SK-N-SH (cell line): ENCODE measurements around the gene ISM1. TPM values are rescaled to one million over a fixed set of nuclear protein-coding genes. Genes with fewer than 3 reads are reported as not detected.

ENCODE experiments used
- CTCF ChIA-PET: fragments of 300-600, 350-600 bp; formaldehyde crosslinking; extraction: SDS; loops from one replicate; lab custom pipeline; 2021; lab: Yijun Ruan, JAX
- POLR2A ChIA-PET: fragments of 350-600 bp; sonication (Branson Sonifier 250); formaldehyde crosslinking; extraction: SDS; loops from one replicate; lab custom pipeline; 2020; ENCODE audit warnings: antibody characterized with exemption, inconsistent platforms; lab: Yijun Ruan, JAX
- DNase-seq: peaks from one replicate; pipeline ENCODE4 v3.0.0; 2012
- H2AFZ ChIP-seq: fragments of 200-600 bp; sonication (generic); 2 replicates; pipeline ENCODE4 v1.8.1; 2016; ENCODE audit warnings: antibody characterized with exemption, mild to moderate bottlenecking, low read depth
- H3F3A ChIP-seq: fragments of 200-600 bp; sonication (generic); replicated peaks from 2 replicates; pipeline ENCODE3; 2016; ENCODE audit warnings: antibody characterized with exemption, mild to moderate bottlenecking; ENCODE audit not compliant: insufficient read depth
- H3K27ac ChIP-seq, 2 experiments: fragments of 200-500 bp in 1 of 2; fragments of 200-600 bp in 1 of 2; sonication (Bioruptor generic) in 1 of 2; sonication (generic), shearing (Covaris generic) in 1 of 2; 2 replicates each; pipeline versions ENCODE4 v1.5.1 to v1.6.1; 2014 to 2016; ENCODE audit warnings: low read depth in 2 of 2, inconsistent platforms in 1 of 2, low read length in 1 of 2, mild to moderate bottlenecking in 1 of 2, mixed read lengths in 1 of 2
- H3K27me3 ChIP-seq: fragments of 200-600 bp; sonication (generic), shearing (Covaris generic); 2 replicates; pipeline ENCODE4 v1.6.1; 2016; ENCODE audit warnings: mixed run types; ENCODE audit not compliant: insufficient read depth
- H3K36me3 ChIP-seq, 2 experiments: fragments of 200-500 bp in 1 of 2; fragments of 200-600 bp in 1 of 2; sonication (Bioruptor generic) in 1 of 2; sonication (generic) in 1 of 2; replicated peaks in 1 of 2; 2 replicates each; pipeline versions ENCODE3 to v1.5.1; 2014 to 2016; ENCODE audit warnings: low read length in 1 of 2, mild to moderate bottlenecking in 1 of 2; ENCODE audit not compliant: insufficient read depth in 2 of 2, control insufficient read depth in 1 of 2
- H3K4me1 ChIP-seq, 2 experiments: fragments of 200-500 bp in 1 of 2; fragments of 200-600 bp in 1 of 2; sonication (Bioruptor generic) in 1 of 2; sonication (generic), shearing (Covaris generic) in 1 of 2; 2 replicates each; pipeline versions ENCODE4 v1.5.1 to v1.6.1; 2014 to 2016; ENCODE audit warnings: low read depth in 1 of 2, low read length in 1 of 2, mixed run types in 1 of 2; ENCODE audit not compliant: insufficient read depth in 2 of 2, control insufficient read depth in 1 of 2
- H3K4me2 ChIP-seq: fragments of 200-600 bp; sonication (generic), shearing (Covaris generic); 2 replicates; pipeline ENCODE4 v1.6.1; 2017; ENCODE audit warnings: mixed run types
- H3K4me3 ChIP-seq, 2 experiments: fragments of 200-500 bp in 1 of 2; fragments of 200-600 bp in 1 of 2; sonication (Bioruptor generic) in 1 of 2; sonication (generic), shearing (Covaris generic) in 1 of 2; 2 replicates each; pipeline versions ENCODE4 v1.5.1 to v1.8.1; 2014 to 2016; ENCODE audit warnings: low read depth in 2 of 2, inconsistent platforms in 1 of 2, low read length in 1 of 2, mild to moderate bottlenecking in 1 of 2, mixed read lengths in 1 of 2, moderate library complexity in 1 of 2
- H3K79me2 ChIP-seq: fragments of 200-600 bp; sonication (generic); 2 replicates; pipeline ENCODE4 v1.8.1; 2017; ENCODE audit warnings: mild to moderate bottlenecking; ENCODE audit not compliant: insufficient read depth
- H3K9ac ChIP-seq: fragments of 200-600 bp; sonication (generic); 2 replicates; pipeline ENCODE4 v1.6.1; 2017; ENCODE audit warnings: mixed run types
- H3K9me2 ChIP-seq: fragments of 200-600 bp; sonication (generic); 2 replicates; pipeline ENCODE4 v1.6.1; 2017; ENCODE audit warnings: mixed run types
- H3K9me3 ChIP-seq: fragments of 200-600 bp; sonication (generic); 2 replicates; pipeline ENCODE4 v1.6.1; 2017; ENCODE audit warnings: mixed run types, mild to moderate bottlenecking, moderate library complexity
- H4K20me1 ChIP-seq: fragments of 200-600 bp; sonication (generic); 2 replicates; pipeline ENCODE4 v1.6.1; 2017; ENCODE audit warnings: mild to moderate bottlenecking, mixed run types; ENCODE audit not compliant: insufficient read depth
- CHD2 ChIP-seq: fragments of 150-350 bp; IDR thresholded peaks from 2 replicates; pipeline ENCODE4 v1.6.1; 2018; ENCODE audit warnings: low read length; ENCODE audit not compliant: partially characterized antibody
- ELF1 ChIP-seq: IDR thresholded peaks from 2 replicates; pipeline ENCODE4 v1.4.0; 2012
- EZH2phosphoT487 ChIP-seq: fragments of 200-600 bp; sonication (generic); IDR thresholded peaks from 2 replicates; pipeline ENCODE4 v1.6.1; 2017; ENCODE audit warnings: low read depth, mixed run types, mild to moderate bottlenecking, antibody characterized with exemption, moderate library complexity, borderline replicate concordance
- FOXM1 ChIP-seq: IDR thresholded peaks from 2 replicates; pipeline ENCODE4 v1.4.0; 2012; ENCODE audit warnings: low read depth, mild to moderate bottlenecking
- JUND ChIP-seq: IDR thresholded peaks from 2 replicates; pipeline ENCODE4 v1.4.0; 2012
- MEF2A ChIP-seq: IDR thresholded peaks from 2 replicates; pipeline ENCODE4 v1.4.0; 2012; ENCODE audit warnings: low read depth, borderline replicate concordance
- NRF1 ChIP-seq: IDR thresholded peaks from 2 replicates; pipeline ENCODE4 v1.6.1; 2012; ENCODE audit warnings: low read depth, mild to moderate bottlenecking, low read length
- RFX5 ChIP-seq: IDR thresholded peaks from 2 replicates; pipeline ENCODE4 v1.6.1; 2012; ENCODE audit warnings: mild to moderate bottlenecking, improper control_type of control experiment, low read length
- RXRA ChIP-seq: IDR thresholded peaks from 2 replicates; pipeline ENCODE4 v1.4.0; 2012; ENCODE audit warnings: low read depth, mild to moderate bottlenecking, borderline replicate concordance
- SMC3 ChIP-seq: IDR thresholded peaks from 2 replicates; pipeline ENCODE4 v1.6.1; 2012; ENCODE audit warnings: low read depth, low read length, improper control_type of control experiment
- WGBS: methylation state at CpG from one replicate; pipeline ENCODE4 v1.1.6; 2017; ENCODE audit warnings: low lambda C conversion rate; 5-methylcytosine and 5-hydroxymethylcytosine counted together
- polyA plus RNA-seq, 3 experiments: library from polyadenylated mRNA; depleted of rRNA; stranded (reverse); fragments of >200 nt; gene quantifications; 2 replicates each; pipeline ENCODE4 v1.2.3, GENCODE V29; 2012
- TF ChIP-seq, protein P1 (sequence below): fragments of 200-600 bp; sonication (generic); IDR thresholded peaks from 2 replicates; pipeline ENCODE4 v1.6.1; 2017; ENCODE audit warnings: antibody characterized with exemption, mild to moderate bottlenecking, moderate library complexity

ISM1 gene
- polyA plus RNA-seq, 1 of the 3 experiments (the other 2 are of a cell fraction), result not detected

DNA sequence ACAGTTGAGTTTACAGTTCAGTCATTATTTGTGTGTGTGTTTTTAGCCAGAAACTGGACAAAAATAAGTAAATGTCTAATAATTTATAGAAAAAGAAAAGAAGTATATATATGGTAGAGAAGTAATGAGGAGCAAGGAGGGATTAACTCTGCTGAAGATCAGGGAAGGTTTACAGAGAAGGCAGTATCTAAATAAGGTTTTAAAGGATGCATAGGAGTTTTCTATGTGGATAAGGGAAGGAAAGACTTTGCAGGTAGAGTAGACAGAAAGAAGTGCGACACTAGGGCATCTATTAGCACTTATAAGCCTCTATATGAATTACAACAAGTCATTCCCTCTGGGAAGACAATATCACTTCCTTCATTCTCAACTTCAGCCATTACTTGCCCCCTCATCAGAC lies 34.3 kb downstream of the ISM1 start (continued):
- TF ChIP-seq JUND, result no peak
- TF ChIP-seq, protein P1, sequence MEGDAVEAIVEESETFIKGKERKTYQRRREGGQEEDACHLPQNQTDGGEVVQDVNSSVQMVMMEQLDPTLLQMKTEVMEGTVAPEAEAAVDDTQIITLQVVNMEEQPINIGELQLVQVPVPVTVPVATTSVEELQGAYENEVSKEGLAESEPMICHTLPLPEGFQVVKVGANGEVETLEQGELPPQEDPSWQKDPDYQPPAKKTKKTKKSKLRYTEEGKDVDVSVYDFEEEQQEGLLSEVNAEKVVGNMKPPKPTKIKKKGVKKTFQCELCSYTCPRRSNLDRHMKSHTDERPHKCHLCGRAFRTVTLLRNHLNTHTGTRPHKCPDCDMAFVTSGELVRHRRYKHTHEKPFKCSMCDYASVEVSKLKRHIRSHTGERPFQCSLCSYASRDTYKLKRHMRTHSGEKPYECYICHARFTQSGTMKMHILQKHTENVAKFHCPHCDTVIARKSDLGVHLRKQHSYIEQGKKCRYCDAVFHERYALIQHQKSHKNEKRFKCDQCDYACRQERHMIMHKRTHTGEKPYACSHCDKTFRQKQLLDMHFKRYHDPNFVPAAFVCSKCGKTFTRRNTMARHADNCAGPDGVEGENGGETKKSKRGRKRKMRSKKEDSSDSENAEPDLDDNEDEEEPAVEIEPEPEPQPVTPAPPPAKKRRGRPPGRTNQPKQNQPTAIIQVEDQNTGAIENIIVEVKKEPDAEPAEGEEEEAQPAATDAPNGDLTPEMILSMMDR, result no peak

DNA sequence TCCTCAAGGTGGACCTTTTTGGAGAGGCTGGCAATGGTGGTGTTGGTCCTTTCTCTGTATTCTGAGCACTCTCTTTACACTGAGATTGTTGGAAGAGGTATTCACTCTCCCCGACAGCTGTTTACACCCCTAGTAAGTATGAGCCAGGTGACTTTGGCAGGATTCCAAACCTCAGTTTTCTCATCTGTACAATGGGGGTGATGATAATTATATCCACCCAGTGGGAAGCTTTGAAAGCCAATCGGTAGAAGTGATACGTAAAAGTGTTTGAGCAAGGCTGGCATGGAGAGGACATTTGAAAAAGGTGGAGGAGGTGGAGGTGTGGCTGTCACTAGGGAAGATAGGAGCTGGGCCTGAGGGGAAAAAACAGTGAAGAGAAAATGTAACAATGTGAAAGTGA lies 35.5 kb downstream of the ISM1 start:
- no peak for DNase-seq
- Histone ChIP-seq H3F3A (no peaks in the 10 kb centered on the region), H3K4me3 (no peak overlapping the region), H3K9me3 (no peaks in the 10 kb centered on the region), H3K27me3 (no peaks in the 10 kb centered on the region), H4K20me1 (no peaks in the 10 kb centered on the region), H3K79me2 (no peaks in the 10 kb centered on the region), H3K36me3 (no peaks in the 10 kb centered on the region), H3K9me2 (no peaks in the 10 kb centered on the region), H2AFZ (no peak overlapping the region), H3K27ac (no peak overlapping the region)
- 46% methylated on average over 3 of the region's 3 CpGs for WGBS
- POLR2A ChIA-PET, result no interaction called here
- CTCF ChIA-PET, result interaction anchor here (0.6 to 1.3 kb wide), 2 partner anchors 46 to 388 kb away, joined by 3 to 4 read pairs; no protein-coding TSS in a partner anchor
- TF ChIP-seq RXRA (no peak), NRF1 (no peak), CHD2 (no peak), EZH2phosphoT487 (no peak), FOXM1 (no peak), MEF2A (no peak), RFX5 (no peak)
- TF ChIP-seq, all 33 proteins: peak for 0
- H3K9ac ChIP-seq, result no peak overlapping the region
- no peaks in the 10 kb centered on the region; a peak in 1 of 4 replicates for H3K4me1 ChIP-seq
- H3K4me2 ChIP-seq, result no peak overlapping the region

DNA sequence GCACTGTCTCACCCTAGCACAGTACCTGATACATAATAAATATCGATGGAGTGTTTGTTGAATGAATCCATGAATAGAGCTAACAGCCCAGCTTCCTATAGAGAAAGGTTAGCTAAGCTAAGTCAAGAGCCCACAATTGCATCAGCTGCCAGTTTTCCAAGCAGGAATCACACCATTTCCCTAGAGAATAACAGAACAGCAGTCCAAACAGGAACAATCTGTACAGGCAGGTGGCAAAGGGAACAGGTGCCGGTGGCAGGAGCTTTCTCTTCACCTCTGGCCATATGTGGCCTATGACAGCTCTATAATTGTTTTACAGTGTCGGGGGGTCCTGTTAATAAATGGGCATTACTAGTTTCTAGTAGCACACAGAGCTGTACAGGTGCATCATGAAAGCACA lies 38.8 kb downstream of the ISM1 start:
- CTCF ChIA-PET, result interaction anchor here (0.8 to 1.5 kb wide), 2 partner anchors 10 to 13 kb away, joined by 3 read pairs; no protein-coding TSS in a partner anchor
- Histone ChIP-seq H3K4me2 (no peak overlapping the region), H3K4me3 (no peak overlapping the region), H3K27me3 (no peaks in the 10 kb centered on the region), H3K9me3 (no peaks in the 10 kb centered on the region), H2AFZ (no peak overlapping the region), H3K9me2 (no peaks in the 10 kb centered on the region), H3K79me2 (no peaks in the 10 kb centered on the region), H3K9ac (no peak overlapping the region), H4K20me1 (no peaks in the 10 kb centered on the region), H3K27ac (no peak overlapping the region), H3K4me1 (no peaks in the 10 kb centered on the region), H3F3A (no peaks in the 10 kb centered on the region), H3K36me3 (no peaks in the 10 kb centered on the region)
- TF ChIP-seq ELF1, result no peak
- no peak for TF ChIP-seq RXRA
- TF ChIP-seq SMC3, result no peak
- POLR2A ChIA-PET, result no interaction called here
- DNase-seq, result no peak
- WGBS, result 36% methylated on average over 3 of the region's 3 CpGs
